NOMO-1 (cell line): Measurements from ENCODE around the gene GOLGA2.

ENCODE experiments used
- DNase-seq, 2 experiments: peaks; one replicate each; lab custom pipeline; 2025; ENCODE audit not compliant: unreplicated experiment in 2 of 2; lab: John Stamatoyannopoulos, UW

The GOLGA2 gene

DNA sequence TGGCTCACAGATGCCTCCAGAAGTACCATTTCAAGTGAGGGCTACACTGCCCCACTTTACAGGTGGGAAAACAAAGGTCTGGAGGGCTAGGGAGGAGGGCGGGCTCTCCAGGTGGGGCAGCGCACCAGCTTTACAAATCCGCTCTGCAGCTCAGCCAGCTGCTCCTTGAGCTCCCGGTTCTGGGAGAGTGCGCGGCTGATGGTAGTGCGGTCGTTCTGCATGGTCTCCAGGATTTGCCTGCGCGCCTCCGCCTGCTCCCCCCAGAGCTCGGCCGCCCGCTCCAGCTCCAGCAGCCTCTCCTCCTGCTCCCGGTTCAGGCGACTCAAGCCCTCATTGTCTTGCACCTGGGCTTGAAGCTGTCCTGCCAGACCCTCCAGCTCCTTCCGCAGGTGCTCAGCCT, 15.5 kb downstream of the GOLGA2 start:
- no peak for DNase-seq

DNA sequence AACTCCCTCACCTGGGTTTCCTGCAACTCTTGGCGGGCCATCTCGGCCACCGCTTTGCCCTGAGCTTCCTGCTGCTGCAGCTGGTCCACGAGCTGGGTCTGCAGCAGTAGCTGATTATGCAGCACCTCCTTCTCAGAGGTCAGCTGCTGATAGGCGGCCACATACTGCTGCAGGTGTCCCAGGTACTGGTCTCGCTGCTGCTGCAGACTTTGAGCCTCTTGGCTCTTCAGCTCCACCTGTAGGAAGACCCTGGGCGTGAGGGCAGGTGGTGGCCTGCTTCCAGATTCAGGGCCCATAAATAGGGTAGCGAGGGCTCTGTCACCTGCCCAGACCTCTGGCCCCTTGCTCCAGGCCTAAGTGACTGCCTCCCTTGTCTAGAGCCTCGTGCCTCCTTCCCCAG, 16.7 kb downstream of the GOLGA2 start:
- DNase-seq: no peak

DNA sequence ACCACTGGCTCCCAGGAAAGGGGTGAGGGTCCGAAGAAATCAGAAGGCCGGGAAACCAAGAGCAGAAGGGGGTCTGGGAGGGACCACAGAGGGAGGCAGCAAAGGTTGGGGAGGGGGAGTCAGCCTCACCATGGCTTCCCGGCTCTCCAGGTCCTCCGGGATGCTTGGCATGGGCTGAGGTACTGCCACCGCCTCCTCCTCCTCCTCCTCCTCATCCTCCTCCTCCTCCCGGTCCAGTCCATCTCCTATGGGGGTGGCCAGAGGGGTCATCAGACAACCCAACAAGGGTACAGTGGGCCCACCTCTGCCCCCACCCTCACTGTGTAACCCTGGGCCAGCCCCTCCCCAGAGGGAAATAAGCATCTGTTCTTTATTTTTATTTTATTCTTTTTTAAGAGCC, 17.5 kb downstream of the GOLGA2 start:
- no peak for DNase-seq

GRCh38 chr9:128257907-128258306, 17.9 kb downstream of the GOLGA2 start:
- no peak for DNase-seq

GRCh38 chr9:128257086-128257825, 18.6 kb downstream of the GOLGA2 start:
- no peak for DNase-seq

DNA sequence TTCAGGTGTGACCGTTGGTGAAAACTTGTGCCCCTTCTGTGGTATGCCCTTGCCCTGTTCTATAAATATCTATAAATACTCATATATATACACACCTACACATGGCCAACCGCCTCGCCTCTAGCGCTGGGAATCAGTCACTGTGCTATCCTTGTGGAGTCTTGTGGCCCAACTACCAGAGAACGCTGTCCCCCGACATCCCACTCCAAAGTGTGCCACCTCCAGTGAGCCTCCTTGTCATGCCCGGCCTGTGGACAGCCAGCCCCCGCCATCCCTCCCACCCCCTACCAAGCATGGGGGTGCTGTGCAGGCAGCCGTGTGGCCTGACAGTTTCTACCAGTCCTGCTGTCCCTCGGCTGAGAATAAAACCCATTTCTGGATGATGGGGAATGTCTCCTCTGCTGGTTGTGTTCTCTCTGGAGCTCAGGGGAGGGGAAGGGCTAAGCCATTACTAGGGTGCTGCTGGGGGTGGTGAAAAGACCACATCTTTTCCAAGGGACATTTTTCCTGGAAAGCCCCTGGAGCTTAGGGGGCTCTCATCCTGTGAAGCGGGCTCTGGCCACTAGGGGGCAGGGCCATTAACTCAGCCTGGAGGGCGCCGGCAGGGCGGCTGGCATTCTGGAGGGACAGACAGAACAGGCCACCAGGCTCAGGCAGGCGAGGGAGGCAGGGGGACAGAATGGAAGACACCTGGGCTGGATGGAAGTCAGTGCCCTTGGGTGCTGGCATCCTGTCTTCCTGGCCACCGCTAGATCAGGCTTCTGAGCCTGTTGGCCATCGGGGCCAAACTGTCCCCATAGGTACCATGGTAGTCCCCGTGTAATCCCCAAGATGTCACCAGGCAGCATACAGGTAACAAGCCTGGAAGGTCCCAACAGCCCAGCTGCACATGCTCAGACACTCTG, 20.7 kb downstream of the GOLGA2 start:
- DNase-seq: peak in 1 of 2 experiments; percentile 20

- no peak for DNase-seq
Observed at GRCh38 chr9:128254362-128254761, 21.4 kb downstream of the GOLGA2 start.

- DNase-seq: no peak
Observed at GRCh38 chr9:128253991-128254346, 21.8 kb downstream of the GOLGA2 start.

- no peak for DNase-seq
Observed at GRCh38 chr9:128253140-128253990, 22.4 kb downstream of the GOLGA2 start.

- no peak for DNase-seq
Observed at GRCh38 chr9:128252317-128253139, 23.3 kb downstream of the GOLGA2 start.

DNA sequence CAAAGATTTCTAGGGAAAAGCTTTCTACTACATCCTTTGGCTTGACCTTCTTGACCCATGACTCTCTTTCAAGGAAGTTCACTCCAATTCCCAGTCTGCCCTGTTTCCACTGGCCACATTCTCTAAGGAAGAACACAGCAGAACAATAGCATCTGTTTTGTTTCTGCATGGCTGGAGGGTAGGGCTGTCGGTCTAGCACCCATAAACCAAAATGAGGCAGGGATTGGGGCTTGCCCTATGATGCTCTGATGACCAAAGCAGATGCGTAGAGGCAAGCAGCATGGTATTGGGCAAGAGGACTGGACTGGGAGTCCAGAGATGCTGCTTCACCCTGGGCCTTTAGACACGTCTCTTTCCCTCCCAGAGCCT, 24.1 kb downstream of the GOLGA2 start:
- DNase-seq: no peak

- no peak for DNase-seq
Observed at GRCh38 chr9:128250839-128251731, 24.7 kb downstream of the GOLGA2 start.

DNA sequence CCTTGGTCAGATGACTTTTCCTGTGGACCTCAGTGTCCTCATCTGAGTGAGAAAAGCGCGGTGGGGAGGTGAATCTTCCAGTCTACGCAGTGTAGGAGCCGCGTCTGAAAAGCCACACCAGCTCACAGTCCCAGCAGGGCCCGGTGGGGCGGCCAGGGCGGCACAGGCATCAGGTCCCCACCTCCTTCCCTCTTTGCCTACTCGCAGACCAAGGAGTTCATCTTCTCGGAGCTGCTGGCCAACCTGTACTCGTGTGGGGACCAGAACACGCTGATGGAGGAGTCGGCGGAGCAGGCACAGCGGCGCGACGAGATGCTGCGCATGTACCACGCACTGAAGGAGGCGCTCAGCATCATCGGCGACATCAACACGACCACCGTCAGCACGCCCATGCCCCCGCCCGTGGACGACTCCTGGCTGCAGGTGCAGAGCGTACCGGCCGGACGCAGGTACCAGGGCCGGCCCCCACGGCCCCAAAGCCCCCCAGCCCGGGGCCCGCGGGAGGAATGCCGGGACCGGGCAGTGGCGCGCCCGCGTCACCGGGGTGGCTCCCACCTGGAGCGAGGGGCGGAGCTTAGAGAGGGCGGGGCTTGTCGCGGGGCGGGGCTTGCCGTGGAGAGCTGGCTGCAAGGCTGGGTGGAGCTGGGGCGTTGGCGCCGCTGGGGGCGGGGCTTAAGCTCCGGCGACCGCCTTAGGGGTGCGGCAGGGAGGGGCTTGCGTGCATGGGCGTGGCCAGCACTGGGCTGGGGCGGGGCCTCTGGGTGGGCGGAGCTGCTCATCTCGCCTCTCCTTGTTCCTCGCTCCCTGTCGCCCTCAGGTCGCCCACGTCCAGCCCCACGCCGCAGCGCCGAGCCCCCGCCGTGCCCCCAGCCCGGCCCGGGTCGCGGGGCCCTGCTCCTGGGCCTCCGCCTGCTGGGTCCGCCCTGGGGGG, 25.6 kb downstream of the GOLGA2 start:
- DNase-seq: peak; percentile 37 to 41

GRCh38 chr9:128249558-128249907, 26.3 kb downstream of the GOLGA2 start:
- no peak for DNase-seq

GRCh38 chr9:128247226-128247803, 28.5 kb downstream of the GOLGA2 start:
- DNase-seq: no peak

DNA sequence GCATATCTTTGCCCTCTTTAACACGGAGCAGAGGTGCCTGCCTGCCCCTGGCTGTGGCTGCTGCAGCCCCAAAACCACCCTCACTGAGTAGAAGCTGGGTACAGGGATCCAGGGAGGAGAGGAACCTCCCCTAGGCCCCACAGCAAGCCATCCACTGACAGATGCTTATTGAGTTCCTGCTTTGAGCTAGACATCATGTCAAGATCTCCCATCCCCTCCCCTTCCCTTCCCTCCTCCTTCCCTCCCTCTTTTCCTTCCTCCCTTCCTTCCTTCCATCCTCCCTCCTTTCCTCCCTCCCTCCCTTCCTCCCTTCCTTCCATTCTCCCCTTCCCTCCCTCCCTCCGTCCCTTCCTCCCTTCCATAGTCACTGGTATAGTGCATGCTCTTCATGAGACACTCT, 29.3 kb downstream of the GOLGA2 start:
- DNase-seq: no peak

- DNase-seq: peak; percentile 21 to 44
Observed at GRCh38 chr9:128245421-128246151, 30.2 kb downstream of the GOLGA2 start.
